Testis (tissue), 2 donors: ENCODE data around the gene COQ8A.

Experiments used
- CTCF ChIP-seq, 3 experiments: fragments of 450-650 bp in 2 of 3; fragments of 200-600 bp in 1 of 3; sonication (generic) in 1 of 3; IDR thresholded peaks; one replicate each; pipeline ENCODE4 v1.5.1; 2016 to 2019; ENCODE audit warnings: antibody characterized with exemption in 3 of 3, mild to moderate bottlenecking in 2 of 3, moderate library complexity in 1 of 3
- POLR2A ChIP-seq: fragments of 450-650 bp; IDR thresholded peaks from one replicate; pipeline ENCODE4 v1.6.1; 2017; ENCODE audit warnings: antibody characterized with exemption, mild to moderate bottlenecking, moderate library complexity

- TF ChIP-seq CTCF (IDR thresholded peaks at IDR 0.05) (no peak), POLR2A (no peak)
Observed at GRCh38 chr1:227003165-227003564, 63.1 kb downstream of the COQ8A start.
